Liver (tissue), 9 donors: ENCODE results near the gene ZNF711. TPM values are rescaled to one million over a fixed set of nuclear protein-coding genes. Genes with fewer than 3 reads are reported as not detected.

ENCODE experiments used
- DNase-seq: peaks from one replicate; pipeline ENCODE4 v3.0.0-alpha.2; 2017; ENCODE audit warnings: low spot score
- H3K27ac ChIP-seq, 2 donors: one replicate each; pipeline ENCODE4 v1.7.0; 2013; ENCODE audit warnings: inconsistent platforms in 2 of 2, low read length in 2 of 2, control low read depth in 1 of 2, low read depth in 1 of 2, mild to moderate bottlenecking in 1 of 2
- H3K27me3 ChIP-seq, 4 donors: one replicate each; pipeline versions ENCODE4 v1.6.1 to v1.7.0; 2013; ENCODE audit warnings: low read length in 3 of 4, inconsistent platforms in 1 of 4, mild to moderate bottlenecking in 1 of 4, moderate library complexity in 1 of 4; ENCODE audit not compliant: control insufficient read depth in 4 of 4, insufficient read depth in 4 of 4
- H3K36me3 ChIP-seq, 4 donors: one replicate each; pipeline versions ENCODE4 v1.6.1 to v1.7.0; 2013; ENCODE audit warnings: low read length in 3 of 4, mild to moderate bottlenecking in 3 of 4, low read depth in 1 of 4, moderate library complexity in 1 of 4; ENCODE audit not compliant: control insufficient read depth in 4 of 4, insufficient read depth in 3 of 4
- H3K4me1 ChIP-seq, 4 donors: one replicate each; pipeline versions ENCODE4 v1.6.1 to v1.7.0; 2013; ENCODE audit warnings: low read length in 3 of 4, mild to moderate bottlenecking in 3 of 4, moderate library complexity in 1 of 4; ENCODE audit not compliant: control insufficient read depth in 4 of 4, insufficient read depth in 4 of 4
- H3K4me3 ChIP-seq, 3 donors: one replicate each; pipeline versions ENCODE4 v1.6.1 to v1.7.0; 2013; ENCODE audit warnings: low read length in 3 of 3, control low read depth in 1 of 3, low read depth in 1 of 3, mild to moderate bottlenecking in 1 of 3
- H3K9ac ChIP-seq, 2 donors: one replicate each; pipeline ENCODE4 v1.7.0; 2013; ENCODE audit warnings: low read length in 2 of 2, mild to moderate bottlenecking in 2 of 2, moderate library complexity in 2 of 2, control low read depth in 1 of 2, low read depth in 1 of 2
- H3K9me3 ChIP-seq, 4 donors: one replicate each; pipeline versions ENCODE4 v1.6.1 to v1.7.0; 2013; ENCODE audit warnings: low read length in 3 of 4; ENCODE audit not compliant: control insufficient read depth in 4 of 4
- ATF3 ChIP-seq: IDR thresholded peaks from 2 replicates; pipeline ENCODE4 v1.6.1; 2016; ENCODE audit warnings: antibody characterized with exemption
- CTCF ChIP-seq: fragments of 150-350 bp; IDR thresholded peaks from 2 replicates; pipeline ENCODE4 v1.5.1; 2017; ENCODE audit warnings: improper control_type of control experiment, low read depth, low read length; ENCODE audit not compliant: missing input control
- EGR1 ChIP-seq, 2 donors: IDR thresholded peaks; 2 replicates each; pipeline ENCODE4 v1.6.1; 2016 to 2018; ENCODE audit warnings: antibody characterized with exemption in 2 of 2, low read depth in 2 of 2
- FOXA1 ChIP-seq: IDR thresholded peaks from 2 replicates; pipeline ENCODE4 v1.6.1; 2016; ENCODE audit warnings: antibody characterized with exemption
- FOXA2 ChIP-seq: IDR thresholded peaks from 2 replicates; pipeline ENCODE4 v1.6.1; 2016; ENCODE audit warnings: antibody characterized with exemption
- GABPA ChIP-seq, 2 donors: IDR thresholded peaks in 1 of 2; conservative IDR thresholded peaks in 1 of 2; 2 replicates each; pipeline ENCODE4 v1.6.1; 2016; ENCODE audit warnings: antibody characterized with exemption in 2 of 2, mild to moderate bottlenecking in 1 of 2, moderate library complexity in 1 of 2
- HNF4A ChIP-seq, 2 donors: conservative IDR thresholded peaks; 2 replicates each; pipeline ENCODE4 v1.6.1; 2016; ENCODE audit warnings: antibody characterized with exemption in 2 of 2, mild to moderate bottlenecking in 2 of 2
- HNF4G ChIP-seq: IDR thresholded peaks from 2 replicates; pipeline ENCODE4 v1.6.1; 2016; ENCODE audit warnings: antibody characterized with exemption
- JUND ChIP-seq, 2 donors: IDR thresholded peaks; 2 replicates each; pipeline ENCODE4 v1.6.1; 2016; ENCODE audit warnings: antibody characterized with exemption in 2 of 2
- MAX ChIP-seq: IDR thresholded peaks from 2 replicates; pipeline ENCODE4 v1.6.1; 2016; ENCODE audit warnings: antibody characterized with exemption
- NR2F2 ChIP-seq: IDR thresholded peaks from 2 replicates; pipeline ENCODE4 v1.6.1; 2016; ENCODE audit warnings: antibody characterized with exemption
- RAD21 ChIP-seq, 2 donors: IDR thresholded peaks; 2 replicates each; pipeline ENCODE4 v1.6.1; 2016; ENCODE audit warnings: antibody characterized with exemption in 2 of 2, mild to moderate bottlenecking in 2 of 2
- REST ChIP-seq: IDR thresholded peaks from 2 replicates; pipeline ENCODE4 v1.6.1; 2016; ENCODE audit warnings: antibody characterized with exemption, mild to moderate bottlenecking
- RXRA ChIP-seq, 2 donors: IDR thresholded peaks; 2 replicates each; pipeline ENCODE4 v1.6.1; 2017 to 2018; ENCODE audit warnings: antibody characterized with exemption in 2 of 2, mild to moderate bottlenecking in 1 of 2
- SP1 ChIP-seq: IDR thresholded peaks from 2 replicates; pipeline ENCODE4 v1.6.1; 2018; ENCODE audit warnings: antibody characterized with exemption, mild to moderate bottlenecking
- TAF1 ChIP-seq: conservative IDR thresholded peaks from 2 replicates; pipeline ENCODE4 v1.6.1; 2016; ENCODE audit warnings: antibody characterized with exemption, mild to moderate bottlenecking
- YY1 ChIP-seq: IDR thresholded peaks from 2 replicates; pipeline ENCODE4 v1.6.1; 2016; ENCODE audit warnings: antibody characterized with exemption, mild to moderate bottlenecking
- ZBTB33 ChIP-seq: IDR thresholded peaks from 2 replicates; pipeline ENCODE4 v1.6.1; 2016; ENCODE audit warnings: antibody characterized with exemption
- WGBS: extraction: QIAGEN DNeasy Blood & Tissue Kit; methylation state at CpG from one replicate; pipeline ENCODE4 v1.1.7; 2013; 5-methylcytosine and 5-hydroxymethylcytosine counted together
- polyA plus RNA-seq, 2 donors: library from polyadenylated mRNA; stranded (reverse) in 1 of 2; unstranded in 1 of 2; fragments of 200-250 nt in 1 of 2; fragments of >200 nt in 1 of 2; fragmentation: Nextera tagmentation in 1 of 2; extraction: Ambion mirVana in 1 of 2; gene quantifications; one replicate each; pipeline versions ENCODE4 v1.2.1 to v1.2.3, GENCODE V29; 2013 to 2015
- total RNA-seq, 2 donors: library from RNA; depleted of rRNA; stranded (reverse); fragments of >200 nt; gene quantifications; one replicate each; pipeline ENCODE4 v1.2.3, GENCODE V29; 2014
- donor health status: healthy.
- donor health status: healthy.
- donor health status: healthy.
- donor health status: healthy.
- donor health status: healthy.

Gene ZNF711
- total and polyA plus RNA-seq, 4 donors = 0.21 to 11.4 (median 0.97) TPM

- H3K9ac ChIP-seq = no peak overlapping the region
Observed at GRCh38 chrX:85196319-85196718, 47.5 kb upstream of the ZNF711 start.

GRCh38 chrX:85203461-85203970 is 40.3 kb upstream of the ZNF711 start:
- no peak for TF ChIP-seq HNF4G
- no peak for TF ChIP-seq RXRA (IDR thresholded peaks at IDR 0.05)
- no peak for TF ChIP-seq GABPA (IDR thresholded peaks at IDR 0.05 in 1 of 2, conservative IDR thresholded peaks at IDR 0.05 in 1 of 2)
- no peak for TF ChIP-seq FOXA1
- TF ChIP-seq ZBTB33 = no peak
- TF ChIP-seq NR2F2 = no peak
- TF ChIP-seq SP1 = no peak
- TF ChIP-seq MAX = no peak
- TF ChIP-seq ATF3 = no peak
- TF ChIP-seq JUND (IDR thresholded peaks at IDR 0.05) = no peak
- TF ChIP-seq YY1 = no peak
- TF ChIP-seq HNF4A (conservative IDR thresholded peaks at IDR 0.05) = no peak
- no peak for TF ChIP-seq TAF1
- TF ChIP-seq RAD21 (IDR thresholded peaks at IDR 0.05) = no peak
- TF ChIP-seq FOXA2 = no peak
- TF ChIP-seq REST = no peak
- TF ChIP-seq EGR1 (IDR thresholded peaks at IDR 0.05; ENCODE audit: low read depth in 2 of 2) = no peak
- TF ChIP-seq CTCF = no peak
- DNase-seq = no peak

More at GRCh38 chrX:85196319-85196718, 47.5 kb upstream of the ZNF711 start:
- Histone ChIP-seq H3K27ac (no peak overlapping the region), H3K4me1 (no peaks in the 10 kb centered on the region), H3K27me3 (no peaks in the 10 kb centered on the region), H3K36me3 (no peaks in the 10 kb centered on the region), H3K9me3 (no peaks in the 10 kb centered on the region), H3K4me3 (no peak overlapping the region)
- no peak for DNase-seq
- TF ChIP-seq GABPA (IDR thresholded peaks at IDR 0.05 in 1 of 2, conservative IDR thresholded peaks at IDR 0.05 in 1 of 2) = no peak
- TF ChIP-seq TAF1 = no peak
- no peak for TF ChIP-seq MAX
- no peak for TF ChIP-seq RAD21 (IDR thresholded peaks at IDR 0.05)
- TF ChIP-seq HNF4G = no peak
- TF ChIP-seq CTCF = no peak
- no peak for TF ChIP-seq HNF4A (conservative IDR thresholded peaks at IDR 0.05)
- no peak for TF ChIP-seq SP1
- no peak for TF ChIP-seq YY1
- WGBS = 7% methylated on average over 1 of the region's 1 CpG

More at GRCh38 chrX:85203461-85203970, 40.3 kb upstream of the ZNF711 start:
- H3K9me3 ChIP-seq = no peaks in the 10 kb centered on the region
- no peaks in the 10 kb centered on the region for H3K36me3 ChIP-seq
- H3K4me1 ChIP-seq = no peaks in the 10 kb centered on the region
- 95% methylated on average over 8 of the region's 8 CpGs for WGBS
- H3K4me3 ChIP-seq = no peak overlapping the region
- no peak overlapping the region for H3K9ac ChIP-seq
- H3K27me3 ChIP-seq = no peaks in the 10 kb centered on the region
- H3K27ac ChIP-seq = no peak overlapping the region
